HepG2 (cell line): Measurements from ENCODE around the gene TSSK3. TPM values are rescaled to one million over a fixed set of nuclear protein-coding genes. Genes with fewer than 3 reads are reported as not detected.

Experiments
- ATAC-seq: fragments of 200-7000 bp; cut with Tn5 transposase; 3 replicates; pipeline ENCODE4 v1.9.1; 2020; ENCODE audit warnings: mild to moderate bottlenecking, moderate library complexity
- BruUV-seq: library from RNA; stranded (reverse); fragments of 400-500 nt; replicated peaks from 2 replicates; lab custom pipeline; 2021; lab: Mats Ljungman, UMichigan
- CTCF ChIA-PET: fragments of 300-600 bp; formaldehyde crosslinking; extraction: SDS; loops from one replicate; lab custom pipeline; 2021; ENCODE audit warnings: low total read pairs, inconsistent platforms, low intra/inter-chr PET ratio; lab: Yijun Ruan, JAX
- POLR2A ChIA-PET: fragments of 350-600 bp; sonication (Branson Sonifier 250); formaldehyde crosslinking; loops from one replicate; lab custom pipeline; 2020; ENCODE audit warnings: antibody characterized with exemption, inconsistent platforms; lab: Yijun Ruan, JAX
- DNase-seq: peaks from one replicate; pipeline ENCODE4 v3.0.0-alpha.2; 2015; ENCODE audit warnings: low spot score
- FAIRE-seq: peaks from 3 replicates; lab custom pipeline; 2011; peaks lifted over from hg19 to GRCh38; lab: Jason Lieb, UNC
- H2AFZ ChIP-seq: one replicate; pipeline ENCODE4 v1.6.1; 2011; ENCODE audit warnings: low read length, inconsistent platforms
- H3K27ac ChIP-seq: fragments of 300-600 bp; 3 replicates; pipeline ENCODE4 v1.8.0; 2011; ENCODE audit warnings: mixed run types, mild to moderate bottlenecking, mixed read lengths, low read length, inconsistent platforms; ENCODE audit not compliant: insufficient read depth; ENCODE audit errors: extremely low read length
- H3K27me3 ChIP-seq, 2 experiments: fragments of 200-600 bp in 1 of 2; 2 replicates in 1 of 2; 3 replicates in 1 of 2; pipeline versions ENCODE4 v1.6.0 to v1.8.0; 2011; ENCODE audit warnings: low read length in 2 of 2, mild to moderate bottlenecking in 2 of 2, moderate library complexity in 2 of 2, inconsistent platforms in 1 of 2; ENCODE audit not compliant: insufficient read depth in 2 of 2, control insufficient read depth in 1 of 2
- H3K36me3 ChIP-seq, 2 experiments: fragments of 200-600 bp in 1 of 2; replicated peaks in 1 of 2; 2 replicates in 1 of 2; 3 replicates in 1 of 2; pipeline versions ENCODE4 v1.5.1 to v1.8.0; 2011; ENCODE audit warnings: low read length in 2 of 2, inconsistent platforms in 1 of 2; ENCODE audit not compliant: insufficient read depth in 2 of 2, control insufficient read depth in 1 of 2
- H3K4me1 ChIP-seq: 2 replicates; pipeline ENCODE4 v1.5.1; 2012; ENCODE audit warnings: low read length, inconsistent platforms; ENCODE audit not compliant: insufficient read depth
- H3K4me2 ChIP-seq: 2 replicates; pipeline ENCODE4 v1.6.0; 2011; ENCODE audit warnings: low read depth, low read length, inconsistent platforms
- H3K4me3 ChIP-seq, 3 experiments: fragments of 200-600 bp in 1 of 3; sonication (generic), shearing (Covaris generic) in 1 of 3; replicated peaks in 1 of 3; 2 replicates each; pipeline ENCODE4 v1.5.1; 2011 to 2016; ENCODE audit warnings: low read length in 3 of 3, inconsistent platforms in 2 of 3, low read depth in 2 of 3, mild to moderate bottlenecking in 2 of 3, control low read depth in 1 of 3, mixed read lengths in 1 of 3; ENCODE audit not compliant: insufficient read depth in 1 of 3
- H3K79me2 ChIP-seq: one replicate; pipeline ENCODE4 v1.6.1; 2011; ENCODE audit warnings: low read length, inconsistent platforms; ENCODE audit not compliant: insufficient read depth
- H3K9ac ChIP-seq: 2 replicates; pipeline ENCODE4 v1.6.0; 2011; ENCODE audit warnings: mild to moderate bottlenecking, low read depth, low read length, inconsistent platforms; ENCODE audit not compliant: insufficient read depth
- H3K9me3 ChIP-seq: 2 replicates; pipeline ENCODE4 v1.5.1; 2012; ENCODE audit warnings: mild to moderate bottlenecking, low read length
- H4K20me1 ChIP-seq: 2 replicates; pipeline ENCODE4 v1.6.0; 2011; ENCODE audit warnings: inconsistent platforms, mild to moderate bottlenecking, low read length, moderate library complexity; ENCODE audit not compliant: insufficient read depth
- ELF3 ChIP-seq: IDR thresholded peaks from 2 replicates; pipeline ENCODE4 v1.6.1; 2016; ENCODE audit warnings: missing genetic modification reagents, missing compliant biosample characterization
- FOXP4 ChIP-seq: sonication (generic); formaldehyde crosslinking; IDR thresholded peaks from 2 replicates; pipeline ENCODE4 v1.4.0; 2020; ENCODE audit warnings: missing genetic modification reagents
- GFI1 ChIP-seq: sonication (generic); formaldehyde crosslinking; IDR thresholded peaks from 2 replicates; pipeline ENCODE4 v1.5.0; 2020; ENCODE audit warnings: missing genetic modification reagents, mild to moderate bottlenecking, borderline replicate concordance
- HOXA3 ChIP-seq: sonication (generic); formaldehyde crosslinking; IDR thresholded peaks from 2 replicates; pipeline ENCODE4 v1.5.0; 2020; ENCODE audit warnings: missing genetic modification reagents
- KLF16 ChIP-seq, 2 experiments: sonication (generic) in 1 of 2; formaldehyde crosslinking in 1 of 2; IDR thresholded peaks; 2 replicates each; pipeline versions ENCODE4 v1.6.1 to v1.8.0; 2016 to 2023; ENCODE audit warnings: missing genetic modification reagents in 2 of 2, missing compliant biosample characterization in 1 of 2
- POLR2AphosphoS2 ChIP-seq: IDR thresholded peaks from 2 replicates; pipeline ENCODE4 v1.6.1; 2011; ENCODE audit warnings: low read depth, low read length, improper control_type of control experiment
- RBM22 ChIP-seq: fragments of 200-400 bp; formaldehyde crosslinking; optimal IDR thresholded peaks from 2 replicates; pipeline ENCODE3; 2017; ENCODE audit warnings: mild to moderate bottlenecking, low read length, moderate library complexity
- SKI ChIP-seq: fragments of 450-650 bp; IDR thresholded peaks from one replicate; pipeline ENCODE4 v1.6.1; 2018; ENCODE audit warnings: mild to moderate bottlenecking; ENCODE audit not compliant: partially characterized antibody
- SOX6 ChIP-seq, 2 experiments: fragments of 450-650 bp in 1 of 2; sonication (generic) in 1 of 2; formaldehyde crosslinking in 1 of 2; IDR thresholded peaks; 2 replicates each; pipeline versions ENCODE4 v1.4.0 to v1.6.1; 2017 to 2020; ENCODE audit warnings: antibody characterized with exemption in 1 of 2, mild to moderate bottlenecking in 1 of 2, missing genetic modification reagents in 1 of 2
- ZBTB7A ChIP-seq: sonication (generic); formaldehyde crosslinking; IDR thresholded peaks from 2 replicates; pipeline ENCODE4 v1.8.0; 2022; ENCODE audit warnings: mild to moderate bottlenecking, missing genetic modification reagents
- ZFX ChIP-seq: sonication (generic); formaldehyde crosslinking; IDR thresholded peaks from 2 replicates; pipeline ENCODE4 v1.4.0; 2020; ENCODE audit warnings: mild to moderate bottlenecking, low read depth, missing genetic modification reagents, moderate library complexity
- ZNF350 ChIP-seq: sonication (generic); formaldehyde crosslinking; IDR thresholded peaks from 2 replicates; pipeline ENCODE4 v1.4.0; 2020; ENCODE audit warnings: mild to moderate bottlenecking, low read depth, missing genetic modification reagents, borderline replicate concordance
- ZNF558 ChIP-seq: sonication (generic); formaldehyde crosslinking; IDR thresholded peaks from 2 replicates; pipeline ENCODE4 v1.9.0; 2022; ENCODE audit warnings: mild to moderate bottlenecking, missing genetic modification reagents, borderline replicate concordance
- ZNF713 ChIP-seq: sonication (generic); formaldehyde crosslinking; IDR thresholded peaks from 2 replicates; pipeline ENCODE4 v1.4.0; 2020; ENCODE audit warnings: mild to moderate bottlenecking, missing genetic modification reagents
- ZNF841 ChIP-seq: sonication (generic); formaldehyde crosslinking; IDR thresholded peaks from 2 replicates; pipeline ENCODE4 v1.8.1; 2023; ENCODE audit warnings: missing genetic modification reagents, borderline replicate concordance
- WGBS: methylation state at CpG from one replicate; pipeline ENCODE4 v1.1.6; 2017; ENCODE audit warnings: low lambda C conversion rate; 5-methylcytosine and 5-hydroxymethylcytosine counted together
- in situ Hi-C: cut with HindIII; loops from 2 replicates; pipeline ENCODE4 v1.10.0; 2017; ENCODE audit warnings: low pct_unique_long_range_greater_than_20kb; ENCODE audit not compliant: extremely low pct_ligation_motif_present
- intact Hi-C: fragments of 100-400 bp; cut with micrococcal nuclease; formaldehyde crosslinking; loops from one replicate; pipeline ENCODE4 v1.10.0; 2022; ENCODE audit not compliant: unreplicated experiment
- polyA plus RNA-seq, 8 experiments: library from polyadenylated mRNA; depleted of rRNA in 3 of 8; stranded (reverse) in 7 of 8; unstranded in 1 of 8; fragments of >200 nt; fragmentation: Illumina TruSeq in 4 of 8; extraction: Trizol in 4 of 8; gene quantifications; 2 replicates each; pipeline versions ENCODE4 v1.2.1 to v1.2.3, GENCODE V29; 2011 to 2016; ENCODE audit warnings: low read depth in 4 of 8, missing spikeins in 1 of 8, mixed read lengths in 1 of 8; ENCODE audit not compliant: insufficient read depth in 1 of 8
- total RNA-seq, 5 experiments: library from RNA; depleted of rRNA; stranded (reverse); fragments of >200 nt; fragmentation: Illumina TruSeq; extraction: Trizol; gene quantifications; 2 replicates each; pipeline ENCODE4 v1.2.3, GENCODE V29; 2016; ENCODE audit warnings: low read depth in 1 of 5
- TF ChIP-seq, protein P1 (sequence below): sonication (generic); formaldehyde crosslinking; IDR thresholded peaks from 2 replicates; pipeline ENCODE4 v1.5.1; 2020; ENCODE audit warnings: mild to moderate bottlenecking, missing genetic modification reagents, moderate library complexity
- TF ChIP-seq, protein P2 (sequence below): sonication (generic); formaldehyde crosslinking; IDR thresholded peaks from 2 replicates; pipeline ENCODE4 v1.9.0; 2021; ENCODE audit warnings: missing genetic modification reagents, borderline replicate concordance

TSSK3 gene
- total and polyA plus RNA-seq, 2 of the 13 experiments (the other 11 are each of a cell fraction or from before 2014, with no cell fraction given): 1.0 to 1.1 TPM

GRCh38 chr1:32345289-32345827 is 17.0 kb upstream of the TSSK3 start:
- Histone ChIP-seq H3K36me3 (no peaks in the 10 kb centered on the region), H3K4me1 (peaks cover 82% of the 10 kb centered on the region), H3K79me2 (no peaks in the 10 kb centered on the region), H2AFZ (peak overlapping the region; percentile 64), H3K27me3 (no peaks in the 10 kb centered on the region), H3K9ac (peak overlapping the region; percentile 27; the same call in 1 of the 2 replicates), H3K9me3 (no peaks in the 10 kb centered on the region), H3K4me2 (peak overlapping the region; percentile 71), H4K20me1 (no peaks in the 10 kb centered on the region), H3K27ac (peak overlapping the region; percentile 59), H3K4me3 (peak overlapping the region in 1 of 3 experiments; percentile 50; a peak in 2 of 6 replicates)
- BruUV-seq: no TSS peak
- ChIA-PET CTCF (no interaction called here), POLR2A (interaction anchor here (1.1 to 10.1 kb wide), 11 partner anchors 8 to 95 kb away, joined by 3 to 222 read pairs (median 5); partner anchors contain the start of genes BSDC1, HDAC1, LCK and MARCKSL1)
- in situ Hi-C loops: no loop called here
- WGBS: 0% methylated on average over 8 of the region's 8 CpGs
- peak; percentile 72 for ATAC-seq
- intact Hi-C loops: no loop called here
- peak; percentile 90 for FAIRE-seq
- peak; percentile 75 for DNase-seq
- TF ChIP-seq SKI (no peak), ZNF558 (CRISPR knock-in tag) (peak; percentile 22; the same call in 1 of the 2 replicates), POLR2AphosphoS2 (no peak), GFI1 (no peak), SOX6 (IDR thresholded peaks at IDR 0.05) (no peak), SOX6 (CRISPR knock-in tag; IDR thresholded peaks at IDR 0.05) (peak; percentile 75; the same call in 1 of the 2 replicates), RBM22 (no peak), KLF16 (CRISPR knock-in tag; IDR thresholded peaks at IDR 0.05) (no peak), ELF3 (0 out of 2 replicates have a peak, but pooled peaks have one; percentile 11), ZBTB7A (CRISPR knock-in tag) (0 out of 2 replicates have a peak, but pooled peaks have one; percentile 30), ZNF713 (CRISPR knock-in tag) (no peak), ZNF841 (no peak), ZFX (peak; percentile 55), ZNF350 (CRISPR knock-in tag) (0 out of 2 replicates have a peak, but pooled peaks have one; percentile 20), FOXP4 (peak; percentile 62), HOXA3 (CRISPR knock-in tag) (peak; percentile 55)
- TF ChIP-seq, protein P1, sequence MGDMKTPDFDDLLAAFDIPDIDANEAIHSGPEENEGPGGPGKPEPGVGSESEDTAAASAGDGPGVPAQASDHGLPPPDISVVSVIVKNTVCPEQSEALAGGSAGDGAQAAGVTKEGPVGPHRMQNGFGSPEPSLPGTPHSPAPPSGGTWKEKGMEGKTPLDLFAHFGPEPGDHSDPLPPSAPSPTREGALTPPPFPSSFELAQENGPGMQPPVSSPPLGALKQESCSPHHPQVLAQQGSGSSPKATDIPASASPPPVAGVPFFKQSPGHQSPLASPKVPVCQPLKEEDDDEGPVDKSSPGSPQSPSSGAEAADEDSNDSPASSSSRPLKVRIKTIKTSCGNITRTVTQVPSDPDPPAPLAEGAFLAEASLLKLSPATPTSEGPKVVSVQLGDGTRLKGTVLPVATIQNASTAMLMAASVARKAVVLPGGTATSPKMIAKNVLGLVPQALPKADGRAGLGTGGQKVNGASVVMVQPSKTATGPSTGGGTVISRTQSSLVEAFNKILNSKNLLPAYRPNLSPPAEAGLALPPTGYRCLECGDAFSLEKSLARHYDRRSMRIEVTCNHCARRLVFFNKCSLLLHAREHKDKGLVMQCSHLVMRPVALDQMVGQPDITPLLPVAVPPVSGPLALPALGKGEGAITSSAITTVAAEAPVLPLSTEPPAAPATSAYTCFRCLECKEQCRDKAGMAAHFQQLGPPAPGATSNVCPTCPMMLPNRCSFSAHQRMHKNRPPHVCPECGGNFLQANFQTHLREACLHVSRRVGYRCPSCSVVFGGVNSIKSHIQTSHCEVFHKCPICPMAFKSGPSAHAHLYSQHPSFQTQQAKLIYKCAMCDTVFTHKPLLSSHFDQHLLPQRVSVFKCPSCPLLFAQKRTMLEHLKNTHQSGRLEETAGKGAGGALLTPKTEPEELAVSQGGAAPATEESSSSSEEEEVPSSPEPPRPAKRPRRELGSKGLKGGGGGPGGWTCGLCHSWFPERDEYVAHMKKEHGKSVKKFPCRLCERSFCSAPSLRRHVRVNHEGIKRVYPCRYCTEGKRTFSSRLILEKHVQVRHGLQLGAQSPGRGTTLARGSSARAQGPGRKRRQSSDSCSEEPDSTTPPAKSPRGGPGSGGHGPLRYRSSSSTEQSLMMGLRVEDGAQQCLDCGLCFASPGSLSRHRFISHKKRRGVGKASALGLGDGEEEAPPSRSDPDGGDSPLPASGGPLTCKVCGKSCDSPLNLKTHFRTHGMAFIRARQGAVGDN: peak; percentile 80
- TF ChIP-seq, protein P2, sequence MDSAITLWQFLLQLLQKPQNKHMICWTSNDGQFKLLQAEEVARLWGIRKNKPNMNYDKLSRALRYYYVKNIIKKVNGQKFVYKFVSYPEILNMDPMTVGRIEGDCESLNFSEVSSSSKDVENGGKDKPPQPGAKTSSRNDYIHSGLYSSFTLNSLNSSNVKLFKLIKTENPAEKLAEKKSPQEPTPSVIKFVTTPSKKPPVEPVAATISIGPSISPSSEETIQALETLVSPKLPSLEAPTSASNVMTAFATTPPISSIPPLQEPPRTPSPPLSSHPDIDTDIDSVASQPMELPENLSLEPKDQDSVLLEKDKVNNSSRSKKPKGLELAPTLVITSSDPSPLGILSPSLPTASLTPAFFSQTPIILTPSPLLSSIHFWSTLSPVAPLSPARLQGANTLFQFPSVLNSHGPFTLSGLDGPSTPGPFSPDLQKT (CRISPR knock-in tag): no peak
